Measurements from ENCODE around the gene TRUB2. TPM values are rescaled to one million over a fixed set of nuclear protein-coding genes. Genes with fewer than 3 reads are reported as not detected.

The TRUB2 gene
- total and polyA plus RNA-seq, 12 donors: 18.0 to 50.3 (median 41.5) TPM

GRCh38 chr9:128358090-128358489 lies 35.8 kb upstream of the TRUB2 start:
- intact Hi-C loops (cut with DNase I): no loop called here
- Histone ChIP-seq H3K4me1 (peaks cover 0 to 19% (median 13%) of the 10 kb centered on the region in 9 donors), H3K9me3 (no peaks in the 10 kb centered on the region), H3K27me3 (no peaks in the 10 kb centered on the region), H3K4me3 (no peak overlapping the region), H3K27ac (no peak overlapping the region), H3K36me3 (peaks cover 0 to 66% (median 19%) of the 10 kb centered on the region in 9 donors)
- ATAC-seq (no peak), DNase-seq (no peak)
- TF ChIP-seq CTCF (IDR thresholded peaks at IDR 0.05): no peak
- 72 to 76% methylated on average over 8 of the region's 8 CpGs for WGBS, 2 donors

- Histone ChIP-seq H3K4me1 (no peaks in the 10 kb centered on the region), H3K4me3 (no peak overlapping the region), H3K27me3 (no peaks in the 10 kb centered on the region), H3K36me3 (peaks cover 0 to 80% (median 25%) of the 10 kb centered on the region in 9 donors), H3K9me3 (no peaks in the 10 kb centered on the region), H3K27ac (no peak overlapping the region)
- no peak for DNase-seq
- peak in 1 of 8 donors; percentile 21 for ATAC-seq
- intact Hi-C loops (cut with DNase I): no loop called here
- WGBS, 2 donors: 96 to 97% methylated on average over 19 of the region's 19 CpGs
- TF ChIP-seq CTCF (IDR thresholded peaks at IDR 0.05): no peak
Measured at GRCh38 chr9:128355451-128355850, 33.2 kb upstream of the TRUB2 start.

GRCh38 chr9:128349772-128350171 lies 27.5 kb upstream of the TRUB2 start:
- no peak for TF ChIP-seq CTCF (IDR thresholded peaks at IDR 0.05)
- H3K27me3 ChIP-seq: no peaks in the 10 kb centered on the region
- no peak for ATAC-seq
- no peak overlapping the region for H3K27ac ChIP-seq
- peaks cover 0 to 87% (median 42%) of the 10 kb centered on the region in 9 donors for H3K36me3 ChIP-seq
- intact Hi-C loops (cut with DNase I): loop anchor here in 3 of 10 donors (10.0 kb wide), 1 partner anchor 155 kb away; the partner anchor contains the start of gene CIZ1 (in 3 of the 3)
- no peaks in the 10 kb centered on the region for H3K9me3 ChIP-seq
- DNase-seq: no peak
- H3K4me3 ChIP-seq: no peak overlapping the region
- no peaks in the 10 kb centered on the region for H3K4me1 ChIP-seq
- WGBS, 2 donors: 90 to 93% methylated on average over 6 of the region's 6 CpGs

- Histone ChIP-seq H3K4me3 (no peak overlapping the region), H3K36me3 (peaks cover 0 to 87% (median 43%) of the 10 kb centered on the region in 9 donors), H3K9me3 (no peaks in the 10 kb centered on the region), H3K27ac (no peak overlapping the region), H3K27me3 (no peaks in the 10 kb centered on the region), H3K4me1 (no peaks in the 10 kb centered on the region)
- 82 to 94% methylated on average over 2 of the region's 2 CpGs for WGBS, 2 donors
- ATAC-seq: no peak
- DNase-seq: no peak
- no peak for TF ChIP-seq CTCF (IDR thresholded peaks at IDR 0.05)
- intact Hi-C loops (cut with DNase I): loop anchor here in 3 of 10 donors (10.0 kb wide), 1 partner anchor 154 kb away; the partner anchor contains the start of gene CIZ1 (in 3 of the 3)
Measured at GRCh38 chr9:128349125-128349524, 26.9 kb upstream of the TRUB2 start.
